Measurements from ENCODE around the gene SLC8A1. TPM values are rescaled to one million over a fixed set of nuclear protein-coding genes. Genes with fewer than 3 reads are reported as not detected.

The SLC8A1 gene
- total RNA-seq, 6 donors from 2014 or later, result 21.8 to 58.6 (median 25.3) TPM

DNA sequence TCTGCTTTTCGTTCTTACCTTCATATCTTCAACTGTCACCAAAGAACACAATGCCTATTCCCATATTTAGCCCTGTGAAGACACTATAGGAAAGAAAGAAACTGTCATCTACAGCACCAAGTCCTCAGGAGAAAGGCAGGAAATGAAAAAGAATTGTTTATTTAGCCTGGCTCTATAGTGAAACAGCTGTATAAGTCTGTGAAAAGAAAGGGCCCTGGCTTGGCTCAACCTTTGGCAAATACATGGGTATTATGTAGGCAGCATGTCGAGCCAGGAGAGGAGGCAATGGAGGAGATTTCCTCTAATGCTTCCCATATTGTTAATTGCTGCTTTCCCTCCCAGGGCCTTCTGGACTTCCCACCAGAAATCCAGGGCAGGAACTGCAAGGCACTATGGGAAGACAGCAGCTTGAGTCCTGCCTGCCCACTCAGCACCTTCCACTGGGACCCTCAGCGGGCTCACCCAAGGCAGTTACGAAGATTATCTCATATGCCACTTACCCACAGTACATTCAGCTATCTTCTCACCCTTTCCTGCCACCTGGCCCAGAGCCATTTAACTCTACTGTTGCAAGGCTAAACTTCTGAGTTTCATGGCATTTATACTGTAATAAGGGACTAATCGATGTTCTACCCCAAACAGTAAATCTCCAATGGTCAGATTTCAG is 30.1 kb downstream of the SLC8A1 start:
- ATAC-seq (ENCODE audit: low FRiP score in 2 of 2) (no peak), DNase-seq (no peak)
- 78 to 79% methylated on average over 5 of the region's 5 CpGs for WGBS, 2 donors
- Histone ChIP-seq H3K36me3 (no peaks in the 10 kb centered on the region), H3K9me3 (no peaks in the 10 kb centered on the region), H3K27me3 (no peaks in the 10 kb centered on the region), H3K4me3 (no peak overlapping the region), H3K4me1 (no peaks in the 10 kb centered on the region), H3K27ac (no peak overlapping the region)
- TF ChIP-seq POLR2AphosphoS5 (IDR thresholded peaks at IDR 0.05) (no peak), POLR2A (IDR thresholded peaks at IDR 0.05) (no peak), EP300 (IDR thresholded peaks at IDR 0.05) (no peak)
- TF ChIP-seq, protein P1, sequence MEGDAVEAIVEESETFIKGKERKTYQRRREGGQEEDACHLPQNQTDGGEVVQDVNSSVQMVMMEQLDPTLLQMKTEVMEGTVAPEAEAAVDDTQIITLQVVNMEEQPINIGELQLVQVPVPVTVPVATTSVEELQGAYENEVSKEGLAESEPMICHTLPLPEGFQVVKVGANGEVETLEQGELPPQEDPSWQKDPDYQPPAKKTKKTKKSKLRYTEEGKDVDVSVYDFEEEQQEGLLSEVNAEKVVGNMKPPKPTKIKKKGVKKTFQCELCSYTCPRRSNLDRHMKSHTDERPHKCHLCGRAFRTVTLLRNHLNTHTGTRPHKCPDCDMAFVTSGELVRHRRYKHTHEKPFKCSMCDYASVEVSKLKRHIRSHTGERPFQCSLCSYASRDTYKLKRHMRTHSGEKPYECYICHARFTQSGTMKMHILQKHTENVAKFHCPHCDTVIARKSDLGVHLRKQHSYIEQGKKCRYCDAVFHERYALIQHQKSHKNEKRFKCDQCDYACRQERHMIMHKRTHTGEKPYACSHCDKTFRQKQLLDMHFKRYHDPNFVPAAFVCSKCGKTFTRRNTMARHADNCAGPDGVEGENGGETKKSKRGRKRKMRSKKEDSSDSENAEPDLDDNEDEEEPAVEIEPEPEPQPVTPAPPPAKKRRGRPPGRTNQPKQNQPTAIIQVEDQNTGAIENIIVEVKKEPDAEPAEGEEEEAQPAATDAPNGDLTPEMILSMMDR (IDR thresholded peaks at IDR 0.05), result no peak

DNA sequence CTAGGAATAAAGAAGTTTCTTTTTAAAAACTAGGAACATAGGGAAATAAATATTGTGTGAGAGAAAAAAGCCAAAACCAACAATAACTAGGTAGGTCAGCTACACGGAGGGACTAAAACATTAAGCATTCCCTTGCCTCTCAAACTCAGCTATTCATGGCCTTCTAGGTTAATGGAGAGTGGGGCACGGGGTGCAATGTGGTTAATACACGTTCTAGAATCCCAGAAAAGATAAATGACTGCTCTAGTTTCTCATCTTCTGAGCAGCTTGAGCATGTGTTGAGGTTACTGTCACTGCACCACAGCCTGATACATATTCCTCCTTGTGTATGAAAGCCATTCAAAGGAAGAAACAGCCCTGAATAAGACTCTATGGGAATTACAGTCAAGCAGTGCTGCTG is 31.4 kb downstream of the SLC8A1 start:
- H3K36me3 ChIP-seq, result no peaks in the 10 kb centered on the region
- H3K4me3 ChIP-seq, result no peak overlapping the region
- no peaks in the 10 kb centered on the region for H3K4me1 ChIP-seq
- H3K27me3 ChIP-seq, result no peaks in the 10 kb centered on the region
- DNase-seq (no peak), ATAC-seq (ENCODE audit: low FRiP score in 2 of 2) (no peak)
- TF ChIP-seq, protein P1 (IDR thresholded peaks at IDR 0.05), result no peak
- TF ChIP-seq POLR2A (IDR thresholded peaks at IDR 0.05) (no peak), POLR2AphosphoS5 (IDR thresholded peaks at IDR 0.05) (no peak), EP300 (IDR thresholded peaks at IDR 0.05) (no peak)
- WGBS, 2 donors, result 48 to 73% methylated on average over 3 of the region's 3 CpGs
- H3K9me3 ChIP-seq, result no peaks in the 10 kb centered on the region
- H3K27ac ChIP-seq, result peak overlapping the region in 1 of 4 donors; percentile 39

DNA sequence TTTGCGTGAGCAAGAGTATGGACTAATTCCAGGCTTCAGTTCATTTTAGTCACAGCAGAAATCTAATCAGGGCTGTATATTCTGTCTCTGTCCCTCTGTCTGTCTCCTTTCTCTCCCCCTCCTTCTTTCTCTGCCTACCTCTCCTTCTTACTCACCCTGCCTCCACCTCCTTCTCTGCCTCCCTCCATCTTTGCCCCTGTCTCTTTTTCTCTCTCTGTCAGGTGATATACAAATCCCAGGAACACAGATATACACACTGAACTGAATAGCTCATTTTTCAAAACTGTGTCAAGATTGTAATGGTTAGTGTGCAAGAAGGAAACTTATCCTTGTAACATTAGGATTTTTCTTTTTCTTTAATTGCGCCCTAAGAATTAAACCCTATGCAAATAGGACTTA is 32.5 kb downstream of the SLC8A1 start:
- H3K27me3 ChIP-seq, result no peaks in the 10 kb centered on the region
- no peak for DNase-seq
- no peaks in the 10 kb centered on the region for H3K4me1 ChIP-seq
- TF ChIP-seq POLR2A (IDR thresholded peaks at IDR 0.05) (no peak), POLR2AphosphoS5 (IDR thresholded peaks at IDR 0.05) (no peak), EP300 (IDR thresholded peaks at IDR 0.05) (no peak)
- TF ChIP-seq, protein P1 (IDR thresholded peaks at IDR 0.05), result no peak
- H3K4me3 ChIP-seq, result no peak overlapping the region
- no peak for ATAC-seq (ENCODE audit: low FRiP score in 2 of 2)
- H3K9me3 ChIP-seq, result no peaks in the 10 kb centered on the region
- no peaks in the 10 kb centered on the region for H3K36me3 ChIP-seq
- no peak overlapping the region for H3K27ac ChIP-seq
- WGBS, 2 donors, result 85 to 90% methylated on average over 2 of the region's 2 CpGs

DNA sequence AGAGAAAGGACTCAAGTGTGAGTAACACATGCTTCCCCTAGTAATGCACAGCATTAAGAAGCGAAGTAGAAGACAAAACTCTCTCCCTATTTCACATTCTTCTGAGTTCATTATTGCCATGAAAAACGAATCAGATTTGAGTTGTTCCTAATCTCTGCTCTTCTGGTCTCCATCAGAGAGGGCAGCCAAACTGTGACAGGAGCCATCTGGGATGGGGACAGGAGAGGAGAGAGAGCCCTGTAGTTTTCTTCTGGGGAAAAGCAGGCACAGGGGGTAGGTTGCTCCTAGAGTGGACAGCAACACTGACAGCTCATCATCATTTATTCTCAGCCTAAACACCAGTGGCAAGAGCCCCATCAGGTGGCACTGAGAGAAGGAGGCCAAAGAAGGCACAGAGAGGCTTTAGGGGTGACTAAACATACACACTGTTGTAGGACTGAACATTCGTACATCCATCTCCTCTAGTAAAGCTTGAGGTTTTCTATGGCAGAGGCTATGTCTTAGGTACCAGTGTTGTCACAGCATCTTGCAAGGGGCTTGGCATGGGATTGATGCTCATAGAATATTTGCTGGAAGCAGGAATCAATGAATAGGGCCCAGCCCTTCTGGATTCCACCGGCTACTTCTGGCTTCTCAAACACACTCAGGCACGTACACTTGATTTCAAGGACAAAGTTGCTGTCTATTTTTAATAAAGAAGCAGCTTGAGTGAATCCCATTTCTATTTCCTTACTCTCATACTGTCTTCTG is 33.1 kb downstream of the SLC8A1 start:
- no peak for TF ChIP-seq EP300 (IDR thresholded peaks at IDR 0.05)
- TF ChIP-seq, protein P1 (IDR thresholded peaks at IDR 0.05), result no peak
- no peak for TF ChIP-seq POLR2AphosphoS5 (IDR thresholded peaks at IDR 0.05)
- no peak for TF ChIP-seq POLR2A (IDR thresholded peaks at IDR 0.05)
- no peaks in the 10 kb centered on the region for H3K9me3 ChIP-seq
- 72 to 77% methylated on average over 5 of the region's 5 CpGs for WGBS, 2 donors
- no peak overlapping the region for H3K27ac ChIP-seq
- H3K27me3 ChIP-seq, result no peaks in the 10 kb centered on the region
- no peaks in the 10 kb centered on the region for H3K4me1 ChIP-seq
- DNase-seq (no peak), ATAC-seq (ENCODE audit: low FRiP score in 2 of 2) (no peak)
- no peaks in the 10 kb centered on the region for H3K36me3 ChIP-seq
- no peak overlapping the region for H3K4me3 ChIP-seq

Measured in upper lobe of left lung (tissue), 6 donors.